GM12878 (cell line): Measurements from ENCODE around the gene PTPN18. TPM values are rescaled to one million over a fixed set of nuclear protein-coding genes. Genes with fewer than 3 reads are reported as not detected.

Experiments
- BCL11A ChIP-seq: IDR thresholded peaks from 2 replicates; pipeline ENCODE4 v1.6.1; 2011; ENCODE audit warnings: low read depth, low read length
- BRCA1 ChIP-seq: IDR thresholded peaks from 2 replicates; pipeline ENCODE4 v1.6.1; 2011; ENCODE audit warnings: low read depth, low read length, improper control_type of control experiment
- E2F4 ChIP-seq: IDR thresholded peaks from 2 replicates; pipeline ENCODE4 v1.6.1; 2012; ENCODE audit warnings: low read depth, low read length, improper control_type of control experiment
- FOXK2 ChIP-seq: fragments of 450-650 bp; IDR thresholded peaks from 2 replicates; pipeline ENCODE4 v1.6.1; 2017; ENCODE audit warnings: mild to moderate bottlenecking, moderate library complexity
- GABPA ChIP-seq: IDR thresholded peaks from 2 replicates; pipeline ENCODE4 v1.6.1; 2014; ENCODE audit warnings: antibody characterized with exemption, low read depth, mild to moderate bottlenecking, inconsistent platforms
- HCFC1 ChIP-seq: fragments of 150-350 bp; IDR thresholded peaks from 2 replicates; pipeline ENCODE4 v1.6.1; 2014; ENCODE audit warnings: low read length
- IKZF2 ChIP-seq, 2 experiments: fragments of 450-650 bp; IDR thresholded peaks; 2 replicates each; pipeline ENCODE4 v1.6.1; 2017; ENCODE audit warnings: mild to moderate bottlenecking in 2 of 2, moderate library complexity in 2 of 2
- IRF4 ChIP-seq: IDR thresholded peaks from 2 replicates; pipeline ENCODE4 v1.6.1; 2011; ENCODE audit warnings: low read depth, low read length
- JUNB ChIP-seq: IDR thresholded peaks from 2 replicates; pipeline ENCODE4 v1.6.1; 2016; ENCODE audit warnings: antibody characterized with exemption, mild to moderate bottlenecking
- KLF5 ChIP-seq: fragments of 450-650 bp; IDR thresholded peaks from 2 replicates; pipeline ENCODE4 v1.6.1; 2014; ENCODE audit warnings: mild to moderate bottlenecking; ENCODE audit not compliant: partially characterized antibody
- NKRF ChIP-seq: fragments of 450-650 bp; conservative IDR thresholded peaks from 2 replicates; pipeline ENCODE4 v1.6.1; 2017; ENCODE audit warnings: mild to moderate bottlenecking, moderate library complexity
- SMAD5 ChIP-seq: IDR thresholded peaks from 2 replicates; pipeline ENCODE4 v1.6.1; 2016; ENCODE audit warnings: antibody characterized with exemption, low read depth
- SMC3 ChIP-seq: IDR thresholded peaks from 2 replicates; pipeline ENCODE4 v1.6.1; 2011; ENCODE audit warnings: low read length, improper control_type of control experiment, borderline replicate concordance
- SPI1 ChIP-seq: IDR thresholded peaks from 2 replicates; pipeline ENCODE4 v1.6.1; 2011; ENCODE audit warnings: low read depth, mild to moderate bottlenecking, low read length, moderate library complexity, borderline replicate concordance; ENCODE audit not compliant: insufficient read depth
- SREBF1 ChIP-seq: IDR thresholded peaks from 2 replicates; pipeline ENCODE4 v1.6.1; 2012; ENCODE audit warnings: mild to moderate bottlenecking, low read length
- STAT1 ChIP-seq: fragments of 450-650 bp; conservative IDR thresholded peaks from 2 replicates; pipeline ENCODE4 v1.6.1; 2014; ENCODE audit warnings: antibody characterized with exemption, mild to moderate bottlenecking
- SUPT20H ChIP-seq: IDR thresholded peaks from 2 replicates; pipeline ENCODE4 v1.6.1; 2011; ENCODE audit warnings: low read depth, mild to moderate bottlenecking, low read length, moderate library complexity, borderline replicate concordance; ENCODE audit not compliant: control insufficient read depth
- TAF1 ChIP-seq: IDR thresholded peaks from 2 replicates; pipeline ENCODE4 v1.6.1; 2011; ENCODE audit warnings: mild to moderate bottlenecking, low read depth, low read length, borderline replicate concordance
- TCF7 ChIP-seq: IDR thresholded peaks from 2 replicates; pipeline ENCODE4 v1.6.1; 2014; ENCODE audit warnings: antibody characterized with exemption, borderline replicate concordance
- ZBTB11 ChIP-seq: fragments of 450-650 bp; formaldehyde crosslinking; IDR thresholded peaks from 2 replicates; pipeline ENCODE4 v1.5.0; 2022; ENCODE audit warnings: mild to moderate bottlenecking, missing genetic modification characterization
- ZNF687 ChIP-seq: fragments of 450-650 bp; IDR thresholded peaks from 2 replicates; pipeline ENCODE4 v1.6.1; 2017; ENCODE audit warnings: mild to moderate bottlenecking, moderate library complexity
- polyA plus RNA-seq, 11 experiments: library from polyadenylated mRNA; depleted of rRNA in 4 of 11; unstranded in 6 of 11; stranded (reverse) in 5 of 11; fragments of >200 nt; fragmentation: Nextera tagmentation in 4 of 11; fragmentation: Illumina TruSeq in 1 of 11; extraction: Ambion mirVana in 4 of 11; extraction: Trizol in 1 of 11; gene quantifications; 1 replicate in 1 of 11; 2 replicates in 10 of 11; pipeline versions ENCODE4 v1.2.1 to v1.2.3, GENCODE V29; 2011 to 2016; ENCODE audit warnings: inconsistent platforms in 2 of 11, missing spikeins in 2 of 11, low read depth in 1 of 11
- total RNA-seq, 4 experiments: library from RNA; depleted of rRNA in 3 of 4; stranded (reverse); fragments of >200 nt in 3 of 4; fragmentation: Illumina TruSeq in 1 of 4; extraction: Trizol in 1 of 4; gene quantifications; 2 replicates each; pipeline versions ENCODE4 v1.2.1 to v1.2.3, GENCODE V29; 2013 to 2021

PTPN18 gene
- total and polyA plus RNA-seq, 10 of the 15 experiments (the other 5 are each of a cell fraction or from before 2014, with no cell fraction given) = 14.8 to 89.9 (median 43.4) TPM

GRCh38 chr2:130385709-130386108 lies 29.9 kb downstream of the PTPN18 start (continued):
- TF ChIP-seq ZNF687 = no peak
- no peak for TF ChIP-seq GABPA
- no peak for TF ChIP-seq ZBTB11
- TF ChIP-seq HCFC1 = no peak
- no peak for TF ChIP-seq BCL11A
- no peak for TF ChIP-seq TAF1
- peak; percentile 70; the same call in 1 of the 2 replicates for TF ChIP-seq IRF4
- TF ChIP-seq FOXK2 = no peak
- no peak for TF ChIP-seq KLF5
- TF ChIP-seq E2F4 = no peak
- TF ChIP-seq SPI1 = peak; percentile 94
- peak; percentile 89 to 90 for TF ChIP-seq IKZF2 (IDR thresholded peaks at IDR 0.05)
- TF ChIP-seq JUNB = no peak
- no peak for TF ChIP-seq SMC3
- no peak for TF ChIP-seq NKRF
- TF ChIP-seq SMAD5 = no peak
- no peak for TF ChIP-seq SREBF1
- TF ChIP-seq TCF7 = no peak
- no peak for TF ChIP-seq STAT1
- no peak for TF ChIP-seq BRCA1
- TF ChIP-seq SUPT20H = no peak
